AG10803 (cell line): ENCODE results near the gene SORD.

Experiments
- DNase-seq: peaks from one replicate; pipeline ENCODE4 v3.0.0; 2010; ENCODE audit warnings: low read depth
- H3K4me3 ChIP-seq: 2 replicates; pipeline ENCODE4 v1.5.1; 2011; ENCODE audit warnings: mild to moderate bottlenecking, low read length, control low read depth
- CTCF ChIP-seq: conservative IDR thresholded peaks from 2 replicates; pipeline ENCODE4 v1.5.1; 2011; ENCODE audit warnings: mild to moderate bottlenecking, low read length, control low read depth, inconsistent platforms

The SORD gene

GRCh38 chr15:45120081-45120972 is 97.3 kb downstream of the SORD start:
- DNase-seq, result no peak

GRCh38 chr15:45121020-45121419 is 98.0 kb downstream of the SORD start:
- DNase-seq, result no peak
- no peak for TF ChIP-seq CTCF
- no peak overlapping the region for H3K4me3 ChIP-seq

More at GRCh38 chr15:45120081-45120972, 97.3 kb downstream of the SORD start:
- no peak for TF ChIP-seq CTCF
- H3K4me3 ChIP-seq, result no peak overlapping the region

- H3K4me3 ChIP-seq, result no peak overlapping the region
- TF ChIP-seq CTCF, result no peak
- DNase-seq, result peak; percentile 84
Measured at GRCh38 chr15:45121706-45122417, 98.9 kb downstream of the SORD start.

GRCh38 chr15:45122719-45123118 is 99.7 kb downstream of the SORD start:
- no peak overlapping the region for H3K4me3 ChIP-seq
- no peak for DNase-seq
- no peak for TF ChIP-seq CTCF

GRCh38 chr15:45123397-45123796 is 100.4 kb downstream of the SORD start:
- DNase-seq, result no peak
- no peak for TF ChIP-seq CTCF
- H3K4me3 ChIP-seq, result no peak overlapping the region

- TF ChIP-seq CTCF, result peak; percentile 72
- no peak overlapping the region for H3K4me3 ChIP-seq
- DNase-seq, result peak; percentile 29
Measured at GRCh38 chr15:45126535-45127158, 103.7 kb downstream of the SORD start.
